GM19023 (cell line): ENCODE results near the gene MRPS2.

Source experiments
- ATAC-seq: cut with Tn5 transposase; IDR thresholded peaks from one replicate; pipeline ENCODE4 v1.9.1; 2021; ENCODE audit warnings: mild to moderate bottlenecking, moderate library complexity; ENCODE audit not compliant: unreplicated experiment

The MRPS2 gene

GRCh38 chr9:135551031-135551430, 50.5 kb downstream of the MRPS2 start:
- no peak for ATAC-seq

GRCh38 chr9:135551456-135551855, 51.0 kb downstream of the MRPS2 start:
- no peak for ATAC-seq

- no peak for ATAC-seq
Observed at GRCh38 chr9:135552021-135552697, 51.7 kb downstream of the MRPS2 start.

GRCh38 chr9:135552698-135553171, 52.3 kb downstream of the MRPS2 start:
- ATAC-seq, result no peak
